Erythroblast (primary cell): ENCODE results near the gene NXN.

Experiments used
- GATA1 ChIP-seq: IDR thresholded peaks from 2 replicates; pipeline ENCODE4 v1.6.1; 2011; ENCODE audit warnings: low read depth, mild to moderate bottlenecking, control low read depth, low read length, moderate library complexity
- POLR2A ChIP-seq: IDR thresholded peaks from 2 replicates; pipeline ENCODE4 v1.6.1; 2011; ENCODE audit warnings: mild to moderate bottlenecking, low read length

- TF ChIP-seq POLR2A = no peak
- TF ChIP-seq GATA1 = no peak
Measured at GRCh38 chr17:872855-873254, 106.7 kb downstream of the NXN start.
